Endothelial cell of hepatic sinusoid (primary cell): ENCODE data around the gene HSFX1.
"Not testable (repeated sequence)": the region's sequence is repeated elsewhere in the genome, so short reads cannot be mapped to it uniquely, and the experiment has no call there.

Source experiments
- in situ Hi-C: cut with HindIII; loops from 2 replicates; pipeline ENCODE4 v1.10.0; 2017; ENCODE audit warnings: low sequenced_read_pairs

The HSFX1 gene

GRCh38 chrX:149773768-149774167, at the start of gene HSFX1:
Gene HSFX1 (plus strand): TSS chrX:149774068. CDS start chrX:149774682, 614 bp downstream.
- in situ Hi-C loops, result not testable (repeated sequence)

GRCh38 chrX:149727308-149727707, 46.6 kb upstream of the HSFX1 start:
- in situ Hi-C loops, result not testable (repeated sequence)

- in situ Hi-C loops, result not testable (repeated sequence)
These were observed 31.6 kb upstream of the HSFX1 start for GRCh38 chrX:149742269-149742668.

GRCh38 chrX:149746390-149747007, 27.4 kb upstream of the HSFX1 start:
- in situ Hi-C loops, result not testable (repeated sequence)

GRCh38 chrX:149757206-149758067, 16.4 kb upstream of the HSFX1 start:
- in situ Hi-C loops, result no loop called here

- in situ Hi-C loops, result no loop called here
These were observed 15.7 kb upstream of the HSFX1 start for GRCh38 chrX:149758068-149758714.

- in situ Hi-C loops, result not testable (repeated sequence)
These were observed 15.2 kb upstream of the HSFX1 start for GRCh38 chrX:149758715-149759078.

GRCh38 chrX:149759824-149760223, 14.0 kb upstream of the HSFX1 start:
- in situ Hi-C loops, result no loop called here

GRCh38 chrX:149760965-149761364, 12.9 kb upstream of the HSFX1 start:
- in situ Hi-C loops, result no loop called here

- in situ Hi-C loops, result not testable (repeated sequence)
These were observed 11.8 kb upstream of the HSFX1 start for GRCh38 chrX:149761858-149762674.

- in situ Hi-C loops, result no loop called here
These were observed 10.9 kb upstream of the HSFX1 start for GRCh38 chrX:149762696-149763614.

- in situ Hi-C loops, result not testable (repeated sequence)
These were observed 3.5 kb upstream of the HSFX1 start for GRCh38 chrX:149770344-149770743.

GRCh38 chrX:149773026-149773425, 842 bp upstream of the HSFX1 start:
- in situ Hi-C loops, result not testable (repeated sequence)

GRCh38 chrX:149777999-149778398, 4.1 kb downstream of the HSFX1 start:
- in situ Hi-C loops, result not testable (repeated sequence)

- in situ Hi-C loops, result not testable (repeated sequence)
These were observed 7.9 kb downstream of the HSFX1 start, which contains the start of gene MAGEA9 for GRCh38 chrX:149781727-149782126. Gene MAGEA9 (plus strand): TSS chrX:149781930. CDS start chrX:149786211, 4,281 bp downstream.

- in situ Hi-C loops, result not testable (repeated sequence)
These were observed 21.7 kb downstream of the HSFX1 start for GRCh38 chrX:149795531-149795930.

- in situ Hi-C loops, result no loop called here
These were observed 25.3 kb downstream of the HSFX1 start for GRCh38 chrX:149799095-149799714.

GRCh38 chrX:149799938-149800337, 26.1 kb downstream of the HSFX1 start:
- in situ Hi-C loops, result no loop called here

- in situ Hi-C loops, result no loop called here
These were observed 29.7 kb downstream of the HSFX1 start for GRCh38 chrX:149803458-149804062.
